Peyer's patch (tissue), 4 donors: ENCODE results near the gene RBP5. TPM values are rescaled to one million over a fixed set of nuclear protein-coding genes. Genes with fewer than 3 reads are reported as not detected.

Source experiments
- DNase-seq, 3 donors: peaks; one replicate each; pipeline ENCODE4 v3.0.0-alpha.2; 2017 to 2019
- H3K27ac ChIP-seq, 4 donors: fragments of 200-600 bp; sonication (generic); one replicate each; pipeline ENCODE4 v1.5.1; 2016 to 2019
- H3K27me3 ChIP-seq, 2 donors: fragments of 200-600 bp; sonication (generic); one replicate each; pipeline ENCODE4 v1.5.1; 2019
- H3K36me3 ChIP-seq, 3 donors: fragments of 200-600 bp; sonication (generic); one replicate each; pipeline ENCODE4 v1.5.1; 2016 to 2019
- H3K4me1 ChIP-seq, 4 donors: fragments of 200-600 bp; sonication (generic); one replicate each; pipeline ENCODE4 v1.5.1; 2016 to 2019
- H3K4me3 ChIP-seq, 4 donors: fragments of 200-600 bp; sonication (generic); 1 replicate in 3 of 4; 2 replicates in 1 of 4; pipeline ENCODE4 v1.5.1; 2016 to 2019; ENCODE audit warnings: mild to moderate bottlenecking in 1 of 4
- H3K9me3 ChIP-seq, 4 donors: fragments of 200-600 bp; sonication (generic); one replicate each; pipeline ENCODE4 v1.5.1; 2016 to 2019; ENCODE audit warnings: mild to moderate bottlenecking in 1 of 4
- CTCF ChIP-seq, 6 experiments: fragments of 450-650 bp in 4 of 6; fragments of 200-600 bp in 2 of 6; sonication (generic) in 1 of 6; IDR thresholded peaks; one replicate each; pipeline ENCODE4 v1.5.1; 2017 to 2019; ENCODE audit warnings: antibody characterized with exemption in 6 of 6, mild to moderate bottlenecking in 3 of 6, moderate library complexity in 1 of 6
- POLR2A ChIP-seq, 2 donors: fragments of 450-650 bp; IDR thresholded peaks; one replicate each; pipeline ENCODE4 v1.5.1; 2017; ENCODE audit warnings: antibody characterized with exemption in 2 of 2, mild to moderate bottlenecking in 2 of 2, moderate library complexity in 2 of 2
- total RNA-seq, 4 donors: library from RNA; depleted of rRNA; stranded (reverse); fragments of >200 nt; gene quantifications; one replicate each; pipeline ENCODE4 v1.1.0, GENCODE V29; 2016

The RBP5 gene
- total RNA-seq, 4 donors from 2014 or later, result 3.7 to 64.4 (median 4.3) TPM; not detected in 1

- H3K27me3 ChIP-seq, result no peaks in the 10 kb centered on the region
- no peak overlapping the region for H3K4me3 ChIP-seq
- TF ChIP-seq POLR2A (IDR thresholded peaks at IDR 0.05), result no peak
- no peak for TF ChIP-seq CTCF (IDR thresholded peaks at IDR 0.05)
- peak in 1 of 3 donors; percentile 34 for DNase-seq
- H3K9me3 ChIP-seq, result no peaks in the 10 kb centered on the region
- no peak overlapping the region for H3K27ac ChIP-seq
- H3K36me3 ChIP-seq, result peaks cover 0 to 16% (median 0%) of the 10 kb centered on the region in 3 donors
- no peaks in the 10 kb centered on the region for H3K4me1 ChIP-seq
These were observed 24.7 kb downstream of the RBP5 start for GRCh38 chr12:7103837-7104584.

- H3K27ac ChIP-seq, result no peak overlapping the region
- no peaks in the 10 kb centered on the region for H3K27me3 ChIP-seq
- H3K4me3 ChIP-seq, result no peak overlapping the region
These were observed 26.1 kb downstream of the RBP5 start for GRCh38 chr12:7102582-7102981.

GRCh38 chr12:7101694-7102131 lies 27.0 kb downstream of the RBP5 start:
- TF ChIP-seq POLR2A (IDR thresholded peaks at IDR 0.05) (no peak), CTCF (IDR thresholded peaks at IDR 0.05) (no peak)
- DNase-seq, result peak in 1 of 3 donors; percentile 41
- Histone ChIP-seq H3K27ac (no peak overlapping the region), H3K36me3 (peaks cover 0 to 25% (median 0%) of the 10 kb centered on the region in 3 donors), H3K4me1 (no peaks in the 10 kb centered on the region), H3K27me3 (no peaks in the 10 kb centered on the region), H3K9me3 (no peaks in the 10 kb centered on the region), H3K4me3 (no peak overlapping the region)

More at GRCh38 chr12:7102582-7102981, 26.1 kb downstream of the RBP5 start:
- TF ChIP-seq POLR2A (IDR thresholded peaks at IDR 0.05) (no peak), CTCF (IDR thresholded peaks at IDR 0.05) (no peak)
- no peak for DNase-seq
- Histone ChIP-seq H3K9me3 (no peaks in the 10 kb centered on the region), H3K36me3 (peaks cover 0 to 25% (median 0%) of the 10 kb centered on the region in 3 donors), H3K4me1 (no peaks in the 10 kb centered on the region)

- no peak overlapping the region for H3K4me3 ChIP-seq
- TF ChIP-seq CTCF (IDR thresholded peaks at IDR 0.05), result no peak
- TF ChIP-seq POLR2A (IDR thresholded peaks at IDR 0.05), result no peak
- no peaks in the 10 kb centered on the region for H3K9me3 ChIP-seq
- no peak for DNase-seq
- peaks cover 0 to 25% (median 0%) of the 10 kb centered on the region in 3 donors for H3K36me3 ChIP-seq
- H3K4me1 ChIP-seq, result no peaks in the 10 kb centered on the region
- H3K27me3 ChIP-seq, result no peaks in the 10 kb centered on the region
- H3K27ac ChIP-seq, result no peak overlapping the region
These were observed 27.5 kb downstream of the RBP5 start for GRCh38 chr12:7101047-7101693.

GRCh38 chr12:7100239-7100638 lies 28.4 kb downstream of the RBP5 start:
- Histone ChIP-seq H3K36me3 (peaks cover 0 to 25% (median 0%) of the 10 kb centered on the region in 3 donors), H3K4me3 (no peak overlapping the region), H3K9me3 (no peaks in the 10 kb centered on the region), H3K27me3 (no peaks in the 10 kb centered on the region), H3K27ac (no peak overlapping the region), H3K4me1 (no peaks in the 10 kb centered on the region)
- peak in 1 of 3 donors; percentile 4 for DNase-seq
- TF ChIP-seq CTCF (IDR thresholded peaks at IDR 0.05) (no peak), POLR2A (IDR thresholded peaks at IDR 0.05) (no peak)
